Measurements from ENCODE around the gene CCDC33.

Gene CCDC33

DNA sequence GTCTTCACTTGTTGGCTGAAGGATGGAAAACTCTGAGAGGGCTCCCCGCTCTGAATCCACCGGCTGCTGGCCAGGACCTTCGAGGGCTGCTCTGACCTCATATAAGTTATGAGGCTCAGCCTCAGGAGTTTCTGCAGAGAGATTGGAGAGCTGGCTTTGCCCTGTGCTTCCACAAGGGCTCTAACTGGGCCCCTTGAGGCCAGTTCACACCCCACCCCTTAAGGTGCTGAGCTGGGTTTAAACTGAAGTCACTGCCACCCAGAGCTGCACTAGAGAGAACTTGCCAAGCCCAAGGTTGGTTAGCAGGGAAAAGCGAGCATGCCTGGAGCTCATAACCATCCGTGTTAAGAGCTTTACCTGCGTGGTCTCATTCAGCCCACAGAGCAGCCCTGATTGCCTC is 2.8 kb upstream of the CCDC33 start:
- no peak for DNase-seq

DNA sequence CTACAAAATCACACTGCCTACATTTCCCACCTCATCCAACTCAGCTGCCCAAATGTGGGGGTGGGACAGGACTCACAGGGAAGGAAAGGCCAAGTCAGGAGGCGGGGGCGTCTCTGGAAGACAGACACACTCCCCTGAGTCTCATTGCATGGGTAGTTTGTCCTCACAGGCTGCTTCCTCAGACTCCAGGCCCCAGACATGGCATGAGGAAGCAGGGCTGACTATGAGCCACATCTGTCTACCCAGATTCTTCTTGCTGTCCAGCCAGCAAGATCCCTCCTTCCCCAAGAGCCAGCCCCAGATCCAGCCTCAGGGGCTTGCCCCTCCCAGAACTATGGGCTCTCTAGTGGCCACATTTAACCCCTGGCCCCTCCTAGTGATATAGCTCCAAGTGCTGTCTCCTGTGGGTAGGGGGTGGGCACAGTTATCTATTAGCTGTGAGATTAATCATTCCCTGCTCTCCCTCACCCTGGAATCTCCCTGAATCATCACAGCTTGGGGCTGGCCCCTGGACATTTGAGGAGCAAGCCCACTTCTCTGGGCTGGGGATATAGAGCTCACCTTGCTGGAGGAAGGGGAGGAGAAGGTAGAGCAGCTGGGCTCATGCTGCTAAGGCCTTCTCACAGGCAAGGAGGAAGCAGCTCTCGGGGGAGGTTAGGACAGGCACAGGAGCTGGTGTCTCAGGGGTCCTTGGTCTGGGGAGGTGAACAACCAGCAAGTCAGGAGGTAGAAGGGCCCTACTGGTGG is 2.1 kb upstream of the CCDC33 start:
- DNase-seq, result no peak

DNA sequence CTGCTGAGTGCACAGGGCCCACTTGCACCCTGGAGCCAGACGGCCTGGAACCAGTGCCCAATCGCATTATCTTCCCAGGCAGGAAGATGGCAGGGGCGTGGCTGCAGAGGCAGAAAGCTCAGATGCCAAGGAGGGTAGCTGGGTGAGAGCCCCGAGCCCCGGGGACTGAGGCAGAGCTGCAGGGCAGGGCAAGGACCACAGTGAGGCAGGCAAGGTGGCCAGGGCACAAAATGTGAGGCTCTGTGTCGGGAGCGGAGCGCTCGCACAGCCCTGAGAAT is 1.6 kb upstream of the CCDC33 start:
- DNase-seq, result no peak

DNA sequence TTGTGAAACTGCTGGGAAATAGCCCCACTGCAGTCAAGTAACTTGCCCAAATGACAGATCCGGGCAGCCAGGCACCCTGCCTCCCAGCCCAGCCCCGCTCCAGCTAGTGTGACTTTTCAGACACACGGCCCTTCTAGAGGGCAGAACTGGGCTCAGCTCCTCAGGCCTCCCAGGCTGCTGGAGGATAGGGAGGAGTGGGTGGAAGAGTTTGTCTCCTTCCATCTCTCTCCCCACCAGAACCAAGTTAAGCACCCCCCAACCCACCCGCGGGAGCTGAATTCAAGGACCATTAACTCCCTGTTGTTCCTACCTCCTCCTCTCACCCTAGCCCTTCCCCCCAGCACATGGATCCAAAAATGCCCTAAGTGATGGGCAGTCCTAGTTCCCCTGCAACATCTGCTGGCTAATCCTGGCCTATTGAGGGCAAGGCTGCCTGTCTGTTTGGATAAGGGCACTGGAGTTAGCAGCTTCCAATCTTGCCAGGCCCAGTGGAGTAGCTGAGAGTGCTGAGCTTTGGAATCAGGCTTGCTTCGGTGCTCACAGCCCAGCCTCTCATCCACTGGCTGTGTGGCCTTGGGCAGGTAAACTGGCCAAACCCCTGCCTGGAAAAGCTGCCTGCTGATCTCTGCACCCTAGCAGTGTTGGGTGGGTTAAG is 3.1 kb downstream of the CCDC33 start:
- no peak for DNase-seq

DNA sequence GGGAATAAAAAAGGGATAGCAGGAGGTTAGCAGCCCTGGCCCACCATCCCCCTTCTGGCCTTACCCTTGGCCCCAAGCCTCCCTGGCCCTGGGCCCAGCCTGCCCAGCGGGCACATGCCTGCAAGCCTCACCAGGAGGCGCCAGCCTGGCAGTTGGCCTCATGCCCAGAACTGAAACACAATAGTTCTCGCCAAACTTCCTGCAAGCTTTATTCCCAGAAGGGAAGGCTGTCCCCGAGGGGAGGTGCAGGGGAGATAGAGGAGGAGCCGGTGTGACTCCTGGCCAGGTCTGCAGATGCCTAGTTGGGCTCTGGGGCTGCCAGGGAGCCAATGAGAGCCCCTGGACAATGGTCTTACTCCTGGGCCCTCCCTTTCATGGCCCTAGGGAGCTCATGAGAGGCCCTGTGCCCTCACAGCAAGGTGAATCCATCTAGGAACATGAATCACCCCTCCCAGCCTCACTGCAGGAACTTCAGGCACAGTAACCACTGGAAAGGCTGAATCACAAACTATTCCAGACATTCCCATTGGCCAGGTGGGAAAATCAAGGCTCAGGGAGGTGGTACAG is 4.0 kb downstream of the CCDC33 start:
- no peak for DNase-seq

DNA sequence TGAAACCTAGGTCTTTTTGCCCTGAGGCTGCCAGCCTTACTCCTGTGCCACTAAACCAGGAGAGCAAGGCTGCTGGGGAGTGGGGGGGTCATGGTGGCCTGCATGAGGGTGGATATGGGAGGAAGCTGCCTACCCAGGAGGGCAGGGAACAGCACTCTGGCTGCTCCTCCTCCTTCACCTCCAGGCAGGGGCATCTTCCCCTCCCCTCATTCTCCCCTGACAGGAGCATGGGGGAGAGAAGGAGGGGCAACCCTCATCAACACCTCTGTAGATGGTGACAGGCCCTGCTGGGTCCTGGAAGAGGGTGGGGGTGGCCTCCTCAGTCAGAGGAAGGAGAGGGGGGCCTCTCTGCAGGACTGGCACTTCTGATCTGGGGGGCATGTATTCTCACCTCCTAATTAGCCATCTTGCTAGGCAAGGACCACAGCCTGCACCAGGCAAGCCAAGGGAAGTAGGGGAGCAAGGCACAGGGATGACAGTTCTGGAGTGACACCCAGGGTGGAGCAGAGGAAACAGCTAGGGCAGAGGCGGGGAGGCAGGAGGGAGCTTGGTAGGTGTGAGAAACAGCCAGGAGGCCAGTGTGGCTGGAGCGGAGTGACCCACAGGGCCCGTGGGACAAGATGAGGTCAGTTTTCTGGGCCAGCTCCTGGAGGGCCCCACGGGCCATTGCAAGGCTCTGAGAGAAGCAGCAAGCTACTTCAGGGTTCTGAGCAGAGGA is 4.9 kb downstream of the CCDC33 start:
- DNase-seq, result no peak

DNA sequence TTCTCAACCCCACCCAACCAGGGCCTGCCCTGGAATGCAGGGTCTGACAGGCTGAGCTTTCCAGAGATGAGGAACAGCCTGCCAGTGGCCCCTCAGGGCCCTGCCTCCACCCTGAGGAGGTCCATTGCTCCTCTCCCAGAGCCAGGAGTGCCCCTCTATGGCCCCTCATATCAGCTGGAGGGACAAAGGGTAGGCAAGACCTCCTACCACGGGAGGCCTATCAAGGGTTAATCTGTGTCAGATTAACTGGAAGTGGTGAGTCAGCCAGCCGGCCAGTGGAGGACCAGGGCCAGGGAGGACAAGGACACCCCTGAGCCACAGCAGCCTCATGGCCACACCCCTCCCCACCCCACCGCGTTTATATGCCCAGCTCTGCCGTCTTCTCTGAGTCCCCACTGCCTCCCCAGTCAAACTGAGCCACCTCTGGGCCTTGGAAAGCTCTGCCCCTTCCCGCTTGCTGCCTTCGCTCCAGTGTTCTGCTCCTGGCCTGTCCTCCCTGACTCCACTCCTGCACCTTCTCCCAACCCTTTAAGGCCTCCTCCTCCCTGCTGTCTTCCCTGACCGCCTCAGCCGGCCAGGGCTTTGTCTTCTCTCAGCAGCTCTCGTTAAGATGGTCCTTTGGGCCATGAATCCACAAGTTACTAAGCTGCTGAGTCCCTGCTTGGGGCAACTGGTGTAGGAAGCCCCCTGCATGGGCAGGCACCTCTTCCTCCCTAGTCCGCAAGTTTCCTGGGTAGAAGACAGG is 6.5 kb downstream of the CCDC33 start:
- DNase-seq, result no peak

DNA sequence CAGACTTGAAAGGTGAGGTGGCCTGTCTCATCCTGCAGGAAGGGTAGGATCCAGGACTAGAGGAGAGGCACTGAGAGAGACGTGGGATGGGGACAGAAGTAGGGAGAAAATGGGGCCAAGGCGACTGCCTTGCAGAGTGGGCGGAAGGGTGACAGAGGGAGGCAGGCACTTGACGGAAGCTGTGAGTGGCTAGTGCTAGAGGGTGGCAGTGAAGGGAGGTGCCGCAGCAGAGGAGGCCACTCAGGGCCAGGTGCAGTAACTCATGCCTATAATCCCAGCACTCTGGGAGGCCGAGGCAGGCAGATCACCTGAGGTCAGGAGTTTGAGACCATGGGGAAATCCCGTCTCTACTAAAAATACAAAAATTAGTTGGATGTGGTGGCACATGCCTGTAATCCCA is 7.3 kb downstream of the CCDC33 start:
- DNase-seq, result no peak

DNA sequence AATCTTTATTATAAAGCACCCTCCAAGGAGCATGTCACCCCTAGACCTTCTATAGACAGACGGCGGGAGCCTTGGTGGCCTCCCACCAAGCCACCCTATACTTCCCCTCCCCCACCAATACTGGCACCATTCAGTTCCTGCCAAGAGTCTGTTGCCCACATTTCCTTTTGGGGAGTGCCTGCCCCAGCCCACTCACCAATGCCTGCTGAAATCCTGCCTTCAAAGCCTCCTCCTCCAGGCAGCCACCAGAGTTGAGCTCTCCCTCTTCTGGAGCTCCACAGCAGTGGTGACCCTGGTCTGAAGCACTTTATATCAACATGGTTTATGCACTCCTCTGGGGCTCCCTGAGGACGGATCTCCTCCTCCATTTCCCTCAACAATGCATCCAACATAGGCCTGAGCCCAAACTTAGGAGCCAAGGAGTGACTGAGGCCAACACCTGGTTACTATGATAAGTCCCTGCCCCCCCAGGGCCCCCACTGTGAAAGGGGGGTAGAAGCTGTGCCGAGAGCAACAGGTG is 8.8 kb downstream of the CCDC33 start:
- no peak for DNase-seq

DNA sequence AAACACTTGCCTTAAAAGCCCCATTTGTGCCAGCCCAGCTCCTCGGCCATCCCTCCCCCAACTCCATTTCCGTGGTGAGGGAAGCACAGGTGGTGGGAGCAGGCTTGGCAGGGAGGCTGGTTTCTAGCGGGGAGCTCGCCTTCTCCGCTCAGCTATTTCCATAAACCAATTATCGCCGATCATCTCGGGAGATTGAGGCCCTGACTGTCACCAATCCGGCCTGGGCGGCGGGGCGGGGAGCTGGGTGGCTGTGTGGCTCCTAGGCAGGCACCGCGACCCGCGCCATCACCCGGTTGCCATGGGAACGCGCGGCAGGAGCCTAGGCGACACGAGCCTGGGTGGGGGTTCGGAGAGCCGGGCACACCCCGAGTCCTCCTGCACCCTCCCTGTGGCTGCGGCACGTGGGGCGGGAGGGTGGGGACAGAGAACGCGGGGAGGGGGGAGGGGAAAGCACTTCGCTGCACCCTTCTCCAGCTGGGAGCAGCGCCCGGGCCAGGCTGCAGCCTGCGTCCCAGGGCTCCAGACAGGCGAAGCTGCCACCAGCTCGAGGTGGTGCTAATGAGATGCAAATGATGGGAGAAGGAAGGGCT is 9.3 kb downstream of the CCDC33 start:
- no peak for DNase-seq

DNA sequence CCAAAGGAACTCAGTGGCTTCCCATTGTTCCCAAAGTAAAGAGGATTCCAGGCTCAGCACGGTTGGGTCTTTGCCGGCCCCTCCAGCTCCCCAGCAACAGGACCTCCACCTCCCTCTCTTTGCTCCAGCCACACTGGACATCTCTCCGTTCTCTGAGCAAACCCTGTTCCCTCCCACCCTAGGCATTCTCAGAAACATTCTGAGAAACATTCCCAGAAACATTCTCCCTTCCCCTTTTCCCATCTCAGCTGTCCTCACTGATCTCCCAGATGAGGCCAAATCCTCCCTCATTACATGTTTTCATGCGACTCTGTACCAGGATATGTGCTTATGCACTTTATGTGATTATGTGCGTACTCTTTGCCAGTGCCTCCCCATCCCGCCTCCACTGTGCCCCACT is 14.1 kb downstream of the CCDC33 start:
- DNase-seq, result no peak

DNA sequence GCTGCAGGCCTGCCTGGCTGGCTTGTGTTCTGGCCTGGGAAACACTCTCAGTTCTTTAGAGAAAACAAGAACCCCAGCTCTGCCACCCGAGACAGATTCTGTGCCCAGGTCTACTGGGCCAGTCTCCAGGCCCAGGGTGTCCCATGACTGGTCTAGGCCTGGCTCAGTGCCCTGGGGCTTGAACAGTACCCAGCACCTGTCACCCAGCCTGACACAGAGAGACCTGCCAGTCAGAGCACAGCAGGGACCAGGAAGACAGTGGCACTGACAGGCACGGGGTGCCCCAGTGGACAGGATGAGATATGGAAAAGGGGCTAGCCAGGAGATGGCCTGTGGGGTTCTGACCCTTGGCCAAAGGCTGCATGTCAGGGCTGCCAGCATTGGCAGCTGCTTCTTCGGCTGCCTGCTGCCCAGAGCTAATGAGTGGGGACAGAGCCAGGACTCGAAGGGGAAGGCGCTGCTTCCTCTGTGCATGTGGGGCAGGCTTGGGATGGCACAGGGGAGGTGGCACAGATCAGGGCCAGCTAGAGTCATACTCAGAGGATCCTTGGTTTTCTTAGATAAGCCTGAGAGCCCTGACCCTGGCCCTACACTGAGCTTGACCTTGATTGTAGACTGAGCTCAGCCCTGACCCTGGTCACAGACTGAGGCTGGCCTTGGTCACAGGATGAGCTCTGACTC is 15.1 kb downstream of the CCDC33 start:
- no peak for DNase-seq

DNA sequence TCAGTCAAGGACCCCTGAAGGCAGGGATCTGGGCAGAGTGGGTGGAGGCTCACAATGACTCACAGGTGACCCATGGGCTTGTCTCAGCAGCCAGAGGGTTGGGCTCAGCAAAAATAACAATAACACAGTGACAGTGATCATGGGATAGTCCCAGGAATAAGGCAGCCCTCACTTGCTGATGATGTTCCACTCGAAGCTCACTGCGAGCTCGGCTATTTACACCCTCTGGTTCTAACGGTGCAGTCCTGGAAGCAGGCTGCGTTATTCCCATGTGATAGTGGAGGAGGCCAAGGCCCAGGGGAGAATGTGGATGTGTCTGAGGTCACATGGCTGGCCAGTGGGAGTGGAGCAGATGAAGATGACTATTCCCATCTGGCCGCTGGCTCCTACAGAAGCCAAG is 16.2 kb downstream of the CCDC33 start:
- no peak for DNase-seq

DNA sequence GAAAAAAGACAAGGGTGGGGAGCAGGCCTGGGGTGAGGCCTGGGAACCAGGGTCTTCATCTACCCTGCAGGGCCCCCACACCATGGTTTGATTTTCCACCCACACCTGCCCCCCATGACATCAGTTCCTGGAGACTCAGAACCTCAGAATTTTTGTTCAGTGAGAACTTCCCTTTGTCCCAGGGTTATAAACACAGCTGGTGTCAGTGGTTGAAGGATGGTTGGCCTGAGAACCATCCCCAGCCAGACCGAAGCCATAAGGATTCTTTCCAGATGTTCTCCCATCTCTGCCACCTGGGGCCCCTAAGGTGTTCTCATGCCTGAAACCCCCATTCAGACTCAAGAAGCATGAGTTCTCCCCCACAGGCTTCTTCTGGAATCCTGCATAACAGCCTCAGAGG is 16.6 kb downstream of the CCDC33 start:
- DNase-seq, result no peak

DNA sequence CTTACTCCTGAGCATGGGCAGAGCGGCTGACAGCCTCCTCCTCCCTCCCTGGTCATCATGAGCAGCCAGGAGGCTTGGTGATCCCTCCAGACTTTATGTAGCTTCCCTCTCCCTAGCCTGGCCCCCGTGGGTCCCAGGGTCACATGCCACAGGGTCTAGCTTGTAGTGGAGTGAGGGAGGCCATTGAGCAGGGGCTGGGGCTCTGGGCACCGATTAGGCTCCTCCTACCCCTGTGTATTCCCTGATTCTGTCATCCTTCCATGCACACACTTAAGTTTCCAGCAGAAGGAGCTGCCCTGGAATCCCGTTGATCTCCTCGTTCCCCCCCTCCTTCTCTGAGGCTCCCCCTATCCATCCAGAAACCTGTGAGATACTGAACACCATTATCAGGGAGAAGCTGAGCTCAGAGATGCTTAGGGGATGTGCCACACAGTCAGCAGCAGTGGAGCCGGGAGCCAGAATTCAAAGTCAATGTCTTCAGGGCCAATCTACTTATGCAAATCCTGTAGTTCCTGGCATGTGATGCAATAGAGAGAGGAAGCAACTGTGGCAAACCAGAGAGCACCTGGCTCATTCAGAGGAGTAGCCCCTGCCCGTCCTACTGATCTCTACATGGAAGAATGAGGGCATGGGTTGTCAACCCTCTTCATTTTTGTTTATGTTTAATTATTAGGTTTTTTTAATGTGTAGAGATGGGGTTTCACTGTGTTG is 17.2 kb downstream of the CCDC33 start:
- no peak for DNase-seq

DNA sequence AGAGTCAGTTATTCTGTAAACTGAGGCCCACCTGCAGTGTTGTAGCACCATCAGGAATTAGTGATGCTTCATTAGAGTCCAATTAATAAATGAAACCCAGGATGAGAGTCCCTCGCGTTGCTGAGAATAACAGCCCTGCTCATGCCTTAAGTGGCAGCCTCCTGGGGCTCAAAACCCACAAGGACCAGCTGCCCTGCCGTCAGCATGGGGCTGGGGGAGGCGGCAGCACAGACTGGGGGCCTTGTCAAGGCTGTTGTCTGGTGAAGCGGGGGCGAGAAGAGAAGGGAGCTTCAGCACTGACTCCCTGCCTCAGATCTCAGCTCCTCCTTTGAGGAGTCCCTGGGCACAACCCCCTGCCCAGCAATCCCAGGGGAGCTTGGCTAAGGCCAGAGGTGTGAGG is 21.0 kb downstream of the CCDC33 start:
- no peak for DNase-seq

DNA sequence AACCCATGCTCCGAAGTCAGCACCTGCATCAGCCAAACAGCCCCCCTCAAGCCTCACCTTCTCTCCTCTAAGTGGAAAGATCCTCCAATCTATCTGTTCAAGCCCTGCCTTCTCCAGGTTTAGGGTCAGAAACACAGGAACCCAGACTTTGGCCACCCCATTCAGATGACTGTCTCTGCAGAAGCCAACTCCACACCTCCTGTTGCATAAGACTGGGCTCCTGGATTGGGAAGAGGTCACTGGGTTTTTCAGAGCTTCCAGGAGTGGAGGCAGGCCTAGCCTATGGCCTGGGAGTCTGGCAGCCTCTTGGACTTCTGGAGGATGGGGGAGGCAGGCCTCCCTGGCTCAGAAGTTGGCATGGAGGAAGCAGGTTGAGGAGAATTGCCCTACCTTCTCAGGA is 21.5 kb downstream of the CCDC33 start:
- DNase-seq, result no peak

DNA sequence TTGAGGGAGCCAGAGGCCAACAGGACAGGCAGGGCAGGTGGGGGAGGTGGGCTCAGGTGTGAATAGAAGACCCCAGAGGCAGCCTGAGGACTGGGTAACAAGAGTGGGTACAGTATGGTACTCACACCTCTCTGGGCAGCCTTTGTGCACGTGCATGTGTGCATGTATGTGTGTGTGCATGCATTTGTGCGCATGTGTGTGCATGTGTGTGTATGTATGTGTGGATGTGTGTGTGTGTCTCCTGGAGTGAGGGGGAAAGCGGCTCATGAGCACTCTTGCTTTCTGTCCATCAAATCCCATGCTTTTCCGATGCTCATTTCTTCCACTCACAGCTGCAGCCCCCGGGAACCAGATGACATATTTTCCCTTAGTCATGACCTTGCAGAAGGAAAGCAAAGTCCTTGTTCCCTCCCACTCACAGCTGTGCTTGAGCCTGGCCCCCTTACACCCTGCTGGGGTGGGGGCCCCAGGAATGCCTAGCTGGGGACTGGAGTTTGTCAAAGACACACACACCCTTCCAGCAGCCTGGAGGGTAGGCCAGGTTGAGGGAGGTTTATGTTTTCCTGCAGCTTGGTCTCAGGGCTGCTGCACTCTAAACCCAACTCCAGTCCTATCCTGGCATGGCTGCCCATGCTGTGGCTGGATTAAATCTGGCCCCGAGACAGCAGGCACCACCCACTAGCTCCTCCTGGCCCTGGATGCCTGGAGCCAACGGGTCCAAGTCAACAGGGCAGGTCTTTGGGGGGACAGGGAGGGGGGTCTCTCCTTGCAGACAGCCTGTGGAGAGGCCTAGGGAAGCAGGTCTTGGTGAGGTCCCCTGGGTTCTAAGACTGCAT is 22.5 kb downstream of the CCDC33 start:
- DNase-seq, result no peak

DNA sequence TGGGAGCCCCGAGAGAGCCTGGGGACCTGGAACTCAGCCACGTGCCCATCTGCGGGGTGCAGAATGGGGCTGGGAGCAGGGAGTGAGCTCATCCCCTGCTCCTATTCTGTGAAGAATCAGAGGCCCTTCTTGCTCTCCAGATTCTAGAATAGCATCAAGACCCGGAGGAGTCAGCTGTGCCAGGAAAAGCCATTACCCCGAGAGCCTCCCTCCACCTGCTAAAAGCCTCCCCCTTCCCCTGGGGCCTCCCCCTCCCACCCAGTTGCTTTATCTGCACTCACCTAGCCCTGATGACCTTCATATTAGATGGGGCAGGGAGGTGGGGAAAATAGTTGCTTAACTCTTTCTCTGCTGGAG is 23.1 kb downstream of the CCDC33 start:
- DNase-seq, result no peak

DNA sequence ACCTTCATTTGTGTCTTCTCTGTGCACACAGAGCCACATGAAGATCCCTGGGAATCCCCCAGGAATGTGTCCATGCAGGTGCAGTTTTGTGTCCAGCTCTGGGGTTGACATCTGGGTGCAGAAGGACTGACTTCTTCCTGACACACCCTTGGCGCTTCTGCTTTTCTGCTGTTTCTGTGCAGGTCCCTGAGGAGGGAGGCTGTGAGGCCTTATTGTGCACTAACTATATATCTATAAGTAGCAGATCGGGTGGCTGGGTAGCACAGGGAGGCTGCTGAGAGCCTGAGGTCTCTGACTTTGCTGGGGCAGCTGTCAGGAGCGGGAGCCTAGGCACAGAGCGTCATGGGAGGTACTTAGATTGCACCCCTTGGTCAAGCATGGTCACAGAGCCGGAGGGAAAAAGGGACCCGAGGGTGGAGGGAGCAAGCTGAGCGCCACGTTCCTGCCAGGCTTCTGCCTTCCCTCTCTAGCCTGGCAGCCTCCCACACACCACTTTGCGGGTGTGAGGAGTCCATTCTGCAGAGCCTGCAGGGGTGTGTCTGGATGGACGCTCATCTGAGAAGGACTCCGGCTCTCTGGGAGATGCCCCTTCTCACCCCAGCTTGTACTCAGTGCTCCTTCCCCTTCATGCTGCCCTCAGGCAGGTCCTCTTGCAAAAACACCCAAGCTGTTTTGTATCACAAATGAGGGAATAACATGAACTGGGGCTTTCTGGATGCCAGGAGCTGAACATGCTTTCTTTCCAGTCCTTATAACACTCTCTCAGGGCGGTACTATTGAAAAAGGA is 23.9 kb downstream of the CCDC33 start:
- no peak for DNase-seq

Measured in central memory CD4-positive, alpha-beta T cell (primary cell).